ENCODE results near the gene RUNDC1.

GRCh38 chr17:43025766-43026537 is 45.6 kb downstream of the RUNDC1 start:
- TF ChIP-seq CTCF (IDR thresholded peaks at IDR 0.05) (no peak), ATF2 (CRISPR knock-in tag; IDR thresholded peaks at IDR 0.05; ENCODE audit: borderline replicate concordance, low read depth) (no peak), SP1 (CRISPR knock-in tag; conservative IDR thresholded peaks at IDR 0.05) (no peak), NFYB (CRISPR knock-in tag; conservative IDR thresholded peaks at IDR 0.05; ENCODE audit: low read depth) (no peak), JUN (CRISPR knock-in tag; IDR thresholded peaks at IDR 0.05) (no peak), FOXP1 (CRISPR knock-in tag; IDR thresholded peaks at IDR 0.05; ENCODE audit: borderline replicate concordance) (no peak), CREM (CRISPR knock-in tag; IDR thresholded peaks at IDR 0.05) (no peak), ZNF396 (CRISPR knock-in tag; IDR thresholded peaks at IDR 0.05; ENCODE audit: borderline replicate concordance) (no peak), RELA (CRISPR knock-in tag; IDR thresholded peaks at IDR 0.05; ENCODE audit: borderline replicate concordance) (no peak), TEAD4 (CRISPR knock-in tag; IDR thresholded peaks at IDR 0.05) (no peak), CBFB (CRISPR knock-in tag; IDR thresholded peaks at IDR 0.05; ENCODE audit: low read depth) (no peak), NFE2L1 (CRISPR knock-in tag; IDR thresholded peaks at IDR 0.05) (no peak), USF2 (CRISPR knock-in tag; IDR thresholded peaks at IDR 0.05) (no peak)
